Fibroblast of skin of left quadriceps (primary cell): ENCODE data around the gene RIMBP2.

Source experiments
- DNase-seq, 2 experiments: peaks; one replicate each; pipeline ENCODE4 v3.0.0-alpha.2; 2013; ENCODE audit warnings: low read depth in 2 of 2

Gene RIMBP2

DNA sequence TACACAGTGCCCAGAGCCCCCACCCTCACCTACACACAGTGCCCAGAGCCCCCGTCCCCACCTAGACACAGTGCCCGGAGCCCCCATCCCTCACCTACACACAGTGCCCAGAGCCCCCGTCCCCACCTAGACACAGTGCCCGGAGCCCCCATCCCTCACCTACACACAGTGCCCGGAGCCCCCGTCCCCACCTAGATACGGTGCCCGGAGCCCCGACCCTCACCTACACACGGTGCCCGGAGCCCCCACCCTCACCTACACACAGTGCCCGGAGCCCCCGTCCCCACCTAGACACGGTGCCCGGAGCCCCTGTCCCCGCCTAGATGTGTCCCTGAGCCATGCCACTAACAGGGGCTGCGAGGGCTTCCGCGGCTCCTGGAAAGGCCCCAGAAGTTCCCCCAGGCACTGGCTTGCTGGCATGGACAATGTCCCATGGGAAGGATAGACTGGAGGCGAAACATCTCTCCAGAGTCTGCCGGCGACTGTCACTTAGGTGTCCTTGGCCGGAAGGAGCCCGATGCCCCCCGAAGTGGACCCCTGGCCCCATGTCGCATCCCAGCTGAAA is 232.4 kb downstream of the RIMBP2 start:
- DNase-seq: no peak

GRCh38 chr12:130482448-130482847 is 233.7 kb downstream of the RIMBP2 start:
- no peak for DNase-seq

DNA sequence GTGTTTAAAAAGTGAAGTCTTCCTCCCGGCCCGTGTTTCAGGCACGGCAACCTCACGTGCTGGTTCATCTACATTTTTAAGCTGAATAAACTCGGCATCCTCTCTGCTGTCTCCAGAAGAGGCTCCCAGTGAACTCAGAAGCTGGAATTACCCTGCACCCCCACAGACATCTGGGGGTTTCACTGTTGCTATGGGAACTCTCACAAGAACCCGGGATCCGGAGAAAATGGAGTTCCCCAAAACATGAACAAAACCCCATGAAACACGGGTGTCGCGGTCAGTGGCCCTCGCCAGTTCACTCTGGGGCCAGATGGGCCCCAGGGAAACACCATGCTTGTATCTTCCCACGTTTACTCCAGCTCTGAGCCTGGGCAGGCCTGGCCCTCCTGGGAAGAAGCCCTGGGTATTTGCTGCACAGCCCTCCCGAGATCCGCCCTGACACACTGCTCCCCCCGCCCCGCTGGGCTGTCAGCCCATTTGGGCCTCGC is 234.7 kb downstream of the RIMBP2 start:
- DNase-seq: no peak

DNA sequence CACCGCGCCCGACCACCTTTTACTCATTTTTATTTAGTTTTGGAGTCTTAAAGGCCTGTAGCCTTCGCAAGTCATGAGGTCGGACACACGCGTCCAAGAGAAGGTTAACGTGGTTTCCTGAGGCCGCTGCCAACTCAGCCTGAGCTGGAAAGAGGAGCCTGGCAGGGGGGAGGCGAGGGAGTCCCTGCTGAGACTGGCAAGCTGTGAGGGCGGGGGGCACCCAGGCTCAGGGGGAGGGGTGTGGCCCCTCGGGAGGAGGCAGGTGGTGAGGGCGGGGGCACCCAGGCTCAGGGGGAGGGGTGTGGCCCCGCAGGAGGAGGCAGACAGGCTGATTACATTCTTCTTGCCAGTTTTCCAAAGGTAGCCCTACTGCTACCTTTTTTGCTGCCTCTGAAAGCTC is 235.2 kb downstream of the RIMBP2 start:
- no peak for DNase-seq

DNA sequence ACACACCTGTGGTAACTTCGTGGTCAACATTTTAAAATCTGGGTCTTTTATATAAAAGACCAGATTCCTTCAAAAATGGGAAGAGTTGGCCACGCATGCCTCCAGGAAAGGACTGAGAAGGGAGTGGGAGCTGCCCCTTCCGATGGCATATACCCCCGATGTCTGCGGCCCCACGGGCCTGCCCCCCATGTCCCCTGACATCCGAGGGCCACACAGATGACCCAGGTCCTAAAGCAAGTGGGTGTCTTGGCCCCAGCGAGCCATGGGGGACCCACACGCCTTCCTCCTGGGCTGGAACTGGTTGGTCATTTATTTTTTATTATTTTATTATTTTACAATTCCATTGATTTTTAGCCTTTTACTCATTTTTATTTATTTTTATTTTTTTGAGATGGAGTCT is 235.9 kb downstream of the RIMBP2 start:
- DNase-seq: no peak

- no peak for DNase-seq
Measured at GRCh38 chr12:130479401-130480125, 236.5 kb downstream of the RIMBP2 start.

DNA sequence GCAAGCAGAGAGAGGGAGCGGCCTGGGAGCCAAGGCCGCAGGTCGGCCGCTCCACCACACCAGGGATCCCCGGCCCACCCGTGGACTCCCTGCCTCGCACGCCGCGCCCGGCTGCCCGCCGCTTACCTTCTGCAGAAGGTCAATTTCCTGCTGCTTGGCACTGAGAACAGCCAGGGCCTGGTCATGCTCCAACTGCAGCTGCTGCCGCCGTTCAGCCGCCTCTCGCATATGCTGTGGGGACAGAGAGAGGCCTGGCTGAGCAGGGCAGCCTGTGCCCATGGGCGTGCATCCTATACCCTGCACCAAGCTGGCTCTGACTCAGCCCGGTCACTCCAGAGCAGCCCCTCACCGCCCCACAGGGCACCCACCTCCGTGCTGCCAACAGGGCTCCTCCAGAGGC is 237.3 kb downstream of the RIMBP2 start:
- no peak for DNase-seq

- DNase-seq: no peak
Measured at GRCh38 chr12:130477701-130478100, 238.4 kb downstream of the RIMBP2 start.

DNA sequence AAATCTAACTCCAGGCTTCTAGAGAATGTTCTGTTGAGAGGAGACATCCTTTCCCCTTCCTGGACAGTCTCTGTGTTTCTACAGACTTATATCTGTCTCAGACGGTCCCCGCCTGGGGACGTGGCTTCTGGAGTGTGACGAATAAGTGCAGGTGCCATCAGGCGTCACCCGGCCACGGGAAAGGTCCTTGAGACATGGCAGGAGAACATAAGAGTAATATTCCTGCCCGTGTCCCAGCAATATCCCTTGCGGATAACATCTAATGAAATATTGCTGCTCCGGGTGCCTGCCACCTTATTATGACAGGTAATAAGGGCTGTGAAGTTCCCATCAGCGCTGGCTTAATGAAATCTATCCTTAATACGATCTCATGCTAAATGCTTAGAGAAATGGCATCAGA is 238.8 kb downstream of the RIMBP2 start:
- DNase-seq: no peak

GRCh38 chr12:130476451-130477135 is 239.5 kb downstream of the RIMBP2 start:
- DNase-seq: no peak

GRCh38 chr12:130474599-130475269 is 241.4 kb downstream of the RIMBP2 start:
- DNase-seq: no peak

- DNase-seq: no peak
Measured at GRCh38 chr12:130473266-130473665, 242.8 kb downstream of the RIMBP2 start.

- DNase-seq: no peak
Measured at GRCh38 chr12:130470969-130471368, 245.1 kb downstream of the RIMBP2 start.

GRCh38 chr12:130469552-130469951 is 246.5 kb downstream of the RIMBP2 start:
- no peak for DNase-seq

DNA sequence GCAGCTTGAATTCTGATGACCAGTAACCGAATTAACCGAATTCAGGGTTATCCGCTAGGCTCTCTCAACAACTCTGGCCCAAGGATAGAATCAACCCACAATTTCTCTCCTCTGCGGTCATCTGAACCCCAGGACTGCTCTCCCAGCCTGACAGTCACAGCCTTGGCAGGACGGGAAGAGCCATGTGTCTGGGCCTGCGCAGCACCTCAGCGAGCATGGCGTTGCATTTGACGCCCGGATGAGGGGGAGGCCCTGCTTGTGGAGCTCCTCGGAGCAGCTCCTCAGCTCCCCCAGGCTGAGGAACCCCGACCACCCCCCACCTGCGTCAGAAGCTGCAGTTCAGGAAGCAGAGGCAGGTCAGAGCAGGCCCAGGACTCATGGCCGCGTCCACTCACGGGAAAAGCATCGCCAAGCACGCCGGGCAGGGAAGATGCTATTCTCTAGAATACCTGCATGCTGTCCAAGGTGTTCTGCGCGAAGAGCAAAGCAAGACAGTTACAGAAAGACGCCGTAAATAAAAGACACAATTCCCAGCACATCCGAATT is 247.3 kb downstream of the RIMBP2 start:
- no peak for DNase-seq

DNA sequence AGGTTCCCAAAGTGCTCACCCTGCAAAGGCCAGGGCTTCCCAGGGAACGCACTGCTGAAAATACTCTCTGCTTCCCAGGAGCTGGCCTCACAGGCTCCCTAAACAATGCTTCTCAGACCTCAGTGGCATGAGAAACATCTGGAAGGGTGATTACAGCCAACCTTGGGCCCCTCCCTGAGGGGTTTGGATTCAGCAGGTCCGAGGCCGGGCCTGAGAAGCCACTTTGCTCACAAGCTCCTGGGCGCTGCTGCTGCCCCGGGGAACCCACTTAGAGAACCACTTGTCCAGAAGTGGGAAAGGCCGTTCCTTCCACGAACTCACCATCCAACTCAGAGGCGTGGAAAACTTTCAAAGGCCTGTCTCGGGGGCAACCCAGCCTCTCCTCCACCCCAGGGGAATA is 247.9 kb downstream of the RIMBP2 start:
- DNase-seq: no peak

GRCh38 chr12:130465626-130466025 is 250.5 kb downstream of the RIMBP2 start:
- no peak for DNase-seq

GRCh38 chr12:130465046-130465445 is 251.1 kb downstream of the RIMBP2 start:
- no peak for DNase-seq

DNA sequence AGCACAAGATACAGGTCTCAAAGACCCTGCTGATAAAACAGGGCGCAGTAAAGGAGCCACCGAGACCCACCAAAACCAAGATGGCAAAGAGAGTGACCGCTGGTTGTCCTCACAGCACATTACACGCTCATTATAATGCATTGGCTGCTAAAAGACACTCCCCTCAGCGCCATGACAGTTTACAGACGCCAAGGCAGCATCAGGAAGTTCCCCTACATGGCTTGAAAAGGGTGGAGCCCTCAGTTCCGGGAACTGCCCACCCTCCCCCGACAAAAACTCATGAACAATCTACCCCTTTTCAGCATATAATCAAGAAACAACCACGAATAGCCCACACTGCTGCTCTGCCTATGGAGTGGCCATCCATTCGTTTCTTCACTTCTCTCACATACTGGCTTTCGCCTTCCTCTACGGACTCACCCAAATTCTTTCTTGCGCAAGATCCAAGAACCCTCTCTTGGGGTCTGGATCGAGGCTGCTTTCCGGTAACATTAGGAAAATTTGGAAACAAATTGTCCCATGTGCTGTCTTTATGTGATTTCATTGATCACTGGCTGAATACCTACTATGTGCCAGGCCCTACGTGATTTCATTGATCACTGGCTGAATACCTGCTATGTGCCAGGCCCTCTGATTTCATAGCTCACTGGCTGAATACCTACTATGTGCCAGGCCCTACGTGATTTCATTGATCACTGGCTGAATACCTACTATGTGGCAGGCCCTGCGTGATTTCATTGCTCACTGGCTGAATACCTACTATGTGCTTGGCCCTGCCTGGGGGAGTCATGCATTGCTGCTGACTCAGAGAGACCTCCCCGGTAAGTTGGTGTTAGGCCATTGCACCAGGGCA is 252.1 kb downstream of the RIMBP2 start:
- no peak for DNase-seq

- DNase-seq: no peak
Measured at GRCh38 chr12:130463275-130463658, 252.8 kb downstream of the RIMBP2 start.

DNA sequence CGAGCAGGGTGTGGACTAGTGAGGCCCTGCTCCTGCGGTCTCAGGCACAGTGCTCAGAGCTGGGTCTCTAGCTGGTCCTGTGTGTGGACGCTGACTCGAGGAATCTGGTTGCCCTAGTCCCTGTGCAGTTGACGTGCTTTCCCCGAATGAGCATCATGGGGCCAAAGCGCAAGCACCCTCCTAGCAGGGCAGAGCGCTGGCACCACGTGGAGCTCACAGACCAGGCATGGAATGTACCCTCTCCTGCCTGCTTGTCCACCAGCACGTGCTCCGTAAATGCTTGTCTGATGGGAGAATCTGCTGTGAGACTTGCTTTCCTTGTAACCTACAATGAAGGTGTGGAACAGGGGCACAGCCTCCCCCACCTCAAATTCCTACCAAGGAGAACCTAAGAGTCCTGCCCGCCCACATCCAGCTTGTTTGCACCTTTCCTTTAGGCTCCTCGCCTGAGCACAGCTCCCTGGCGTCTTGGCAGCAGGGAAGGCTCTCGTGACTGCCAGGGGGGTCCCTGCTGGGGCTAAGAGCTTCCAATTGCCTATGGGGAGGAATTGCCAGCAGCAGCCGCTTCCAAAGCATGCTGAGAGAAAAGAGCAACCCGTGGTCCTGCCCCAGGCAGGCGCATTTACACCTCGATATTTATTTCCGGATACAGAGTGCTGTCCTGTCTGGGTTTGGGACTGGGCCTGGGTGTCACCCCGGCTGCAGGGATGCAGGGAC is 253.4 kb downstream of the RIMBP2 start:
- DNase-seq: no peak
